ENCODE measurements around the gene PHLPP2.
"Not testable (repeated sequence)": the region's sequence is repeated elsewhere in the genome, so short reads cannot be mapped to it uniquely, and the experiment has no call there.

Gene PHLPP2

GRCh38 chr16:71700831-71701230 is 23.7 kb downstream of the PHLPP2 start:
- DNase-seq (ENCODE audit: low spot score): no peak
- Mint-ChIP-seq H3K9me3 (no peaks in the 10 kb centered on the region), H3K27me3 (ENCODE audit: low read depth) (no peaks in the 10 kb centered on the region), H3K4me1 (ENCODE audit: low read depth) (peaks cover 3% of the 10 kb centered on the region), H3K4me3 (no peak overlapping the region), H3K36me3 (ENCODE audit: low read depth) (no peaks in the 10 kb centered on the region), H3K27ac (no peak overlapping the region)

- no peak overlapping the region for H3K27ac Mint-ChIP-seq
- H3K9me3 Mint-ChIP-seq: no peaks in the 10 kb centered on the region
- H3K36me3 Mint-ChIP-seq (ENCODE audit: low read depth): no peaks in the 10 kb centered on the region
- H3K27me3 Mint-ChIP-seq (ENCODE audit: low read depth): no peaks in the 10 kb centered on the region
- peaks cover 3% of the 10 kb centered on the region for H3K4me1 Mint-ChIP-seq (ENCODE audit: low read depth)
- H3K4me3 Mint-ChIP-seq: no peak overlapping the region
- DNase-seq (ENCODE audit: low spot score): no peak
These were observed 26.0 kb downstream of the PHLPP2 start for GRCh38 chr16:71698491-71698890.

DNA sequence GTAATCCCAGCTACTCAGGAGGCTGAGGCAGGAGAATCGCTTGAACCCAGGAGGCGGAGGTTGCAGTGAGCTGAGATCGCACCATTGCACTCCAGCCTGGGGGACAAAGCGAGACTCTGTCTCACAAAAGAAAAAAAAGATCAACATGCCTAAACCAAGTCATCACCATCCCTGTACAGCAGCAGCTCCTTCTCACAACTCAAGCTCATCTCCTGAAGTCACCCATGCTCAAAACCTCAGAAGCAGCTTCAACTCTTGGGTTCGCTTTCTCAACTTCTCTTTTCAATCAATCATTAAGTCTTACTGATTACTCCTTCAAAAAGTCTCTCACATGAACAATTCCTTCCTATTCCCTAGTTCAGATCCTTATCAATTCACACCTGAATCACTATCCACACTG is 31.3 kb downstream of the PHLPP2 start:
- no peak overlapping the region for H3K27ac Mint-ChIP-seq
- H3K4me3 Mint-ChIP-seq: no peak overlapping the region
- H3K4me1 Mint-ChIP-seq (ENCODE audit: low read depth): peaks cover 3% of the 10 kb centered on the region
- H3K27me3 Mint-ChIP-seq (ENCODE audit: low read depth): no peaks in the 10 kb centered on the region
- no peak for DNase-seq (ENCODE audit: low spot score)
- H3K9me3 Mint-ChIP-seq: no peaks in the 10 kb centered on the region
- peaks cover 4% of the 10 kb centered on the region for H3K36me3 Mint-ChIP-seq (ENCODE audit: low read depth)

DNA sequence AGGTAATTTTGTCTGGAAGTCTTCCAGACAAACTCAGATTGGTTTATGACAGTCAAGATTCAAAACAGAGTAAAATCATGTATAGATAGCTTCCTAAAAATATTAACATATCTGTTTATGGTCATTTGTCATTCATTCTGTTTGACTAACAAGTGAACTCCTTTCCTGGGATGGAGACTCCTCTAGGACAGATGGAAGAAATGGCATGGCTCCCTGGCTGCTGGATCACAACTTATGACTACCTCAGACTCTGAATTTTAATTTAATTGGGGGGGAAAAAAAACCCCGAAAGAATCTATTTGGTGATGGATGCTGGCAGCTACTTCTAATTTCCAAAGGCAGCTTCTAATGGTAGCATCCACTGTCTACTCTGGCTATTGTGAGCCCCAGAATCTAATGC is 34.6 kb downstream of the PHLPP2 start:
- H3K4me1 Mint-ChIP-seq (ENCODE audit: low read depth): no peaks in the 10 kb centered on the region
- H3K4me3 Mint-ChIP-seq: no peak overlapping the region
- peaks cover 5% of the 10 kb centered on the region for H3K36me3 Mint-ChIP-seq (ENCODE audit: low read depth)
- no peaks in the 10 kb centered on the region for H3K9me3 Mint-ChIP-seq
- no peak overlapping the region for H3K27ac Mint-ChIP-seq
- DNase-seq (ENCODE audit: low spot score): no peak
- no peaks in the 10 kb centered on the region for H3K27me3 Mint-ChIP-seq (ENCODE audit: low read depth)

GRCh38 chr16:71687861-71688260 is 36.6 kb downstream of the PHLPP2 start:
- Mint-ChIP-seq H3K36me3 (ENCODE audit: low read depth) (peaks cover 9% of the 10 kb centered on the region), H3K4me1 (ENCODE audit: low read depth) (no peaks in the 10 kb centered on the region), H3K27ac (no peak overlapping the region), H3K27me3 (ENCODE audit: low read depth) (no peaks in the 10 kb centered on the region), H3K9me3 (no peaks in the 10 kb centered on the region), H3K4me3 (no peak overlapping the region)
- no peak for DNase-seq (ENCODE audit: low spot score)

DNA sequence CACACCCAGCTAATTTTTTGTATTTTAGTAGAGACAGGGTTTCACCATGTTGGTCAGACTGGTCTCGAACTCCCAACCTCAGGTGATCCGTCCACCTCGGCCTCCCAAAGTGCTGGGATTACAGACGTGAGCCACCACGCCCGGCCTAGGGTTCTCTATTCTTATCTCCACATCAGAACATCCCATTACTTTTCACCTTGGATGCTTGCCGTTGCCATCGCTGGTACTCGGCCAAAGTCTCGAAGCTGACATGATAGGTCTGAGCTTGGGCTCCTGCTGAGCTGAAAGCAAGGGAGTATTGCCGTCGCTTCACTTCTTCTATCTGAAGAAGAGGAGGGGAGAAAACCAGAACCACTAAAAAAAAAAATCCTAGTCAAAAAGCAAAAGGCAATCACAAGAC is 40.2 kb downstream of the PHLPP2 start:
- H3K4me1 Mint-ChIP-seq (ENCODE audit: low read depth); H3K27me3 Mint-ChIP-seq (ENCODE audit: low read depth); DNase-seq (ENCODE audit: low spot score); H3K9me3 Mint-ChIP-seq; H3K27ac Mint-ChIP-seq; H3K4me3 Mint-ChIP-seq: not testable (repeated sequence)
- peaks cover 11% of the 10 kb centered on the region for H3K36me3 Mint-ChIP-seq (ENCODE audit: low read depth)

DNA sequence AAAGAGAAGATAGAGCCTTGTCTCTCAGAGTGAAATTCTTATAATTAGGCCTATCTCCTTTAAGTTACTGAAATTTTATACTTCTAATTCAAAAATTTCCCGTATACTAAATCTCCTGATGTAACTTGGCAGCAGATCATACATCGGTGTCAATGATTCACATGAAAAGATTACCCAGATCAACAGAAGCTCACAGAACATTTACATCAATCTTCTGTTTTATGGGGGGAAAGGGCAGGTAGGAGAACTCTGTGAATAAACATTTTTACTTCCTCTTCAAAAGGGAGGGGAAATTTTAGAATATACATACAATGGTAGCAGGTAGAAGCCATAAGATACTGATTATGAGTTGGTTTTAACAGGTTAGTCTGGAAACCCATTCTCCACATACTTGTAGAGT is 43.1 kb downstream of the PHLPP2 start:
- Mint-ChIP-seq H3K36me3 (ENCODE audit: low read depth) (peaks cover 13% of the 10 kb centered on the region), H3K27me3 (ENCODE audit: low read depth) (no peaks in the 10 kb centered on the region), H3K9me3 (no peaks in the 10 kb centered on the region), H3K4me3 (no peak overlapping the region), H3K4me1 (ENCODE audit: low read depth) (no peaks in the 10 kb centered on the region), H3K27ac (no peak overlapping the region)
- no peak for DNase-seq (ENCODE audit: low spot score)

DNA sequence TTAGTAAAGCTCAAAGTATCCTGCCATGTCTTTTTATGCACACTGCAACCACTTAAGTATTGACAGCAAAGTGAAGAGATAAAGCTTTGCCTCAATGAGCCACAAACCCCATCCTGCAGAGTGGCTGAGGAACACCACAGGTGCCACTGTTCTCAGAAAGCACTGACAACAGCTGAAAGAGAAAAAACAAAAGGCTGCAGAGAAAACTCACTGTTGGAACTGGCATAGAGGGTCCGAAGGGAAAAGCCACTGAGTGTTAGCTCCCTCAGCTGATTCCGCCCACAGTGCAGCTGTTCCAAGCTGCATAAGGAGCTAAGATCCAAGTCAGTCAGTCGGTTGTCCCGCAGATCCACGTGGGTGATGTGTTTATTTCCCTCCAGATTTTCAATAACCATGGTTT is 48.3 kb downstream of the PHLPP2 start:
- H3K9me3 Mint-ChIP-seq: no peaks in the 10 kb centered on the region
- no peak overlapping the region for H3K27ac Mint-ChIP-seq
- H3K27me3 Mint-ChIP-seq (ENCODE audit: low read depth): no peaks in the 10 kb centered on the region
- no peak overlapping the region for H3K4me3 Mint-ChIP-seq
- no peaks in the 10 kb centered on the region for H3K4me1 Mint-ChIP-seq (ENCODE audit: low read depth)
- no peak for DNase-seq (ENCODE audit: low spot score)
- H3K36me3 Mint-ChIP-seq (ENCODE audit: low read depth): peaks cover 14% of the 10 kb centered on the region

GRCh38 chr16:71675380-71675779 is 49.1 kb downstream of the PHLPP2 start:
- Mint-ChIP-seq H3K4me1 (ENCODE audit: low read depth) (no peaks in the 10 kb centered on the region), H3K9me3 (no peaks in the 10 kb centered on the region), H3K27me3 (ENCODE audit: low read depth) (no peaks in the 10 kb centered on the region), H3K27ac (no peak overlapping the region), H3K4me3 (no peak overlapping the region), H3K36me3 (ENCODE audit: low read depth) (peaks cover 12% of the 10 kb centered on the region)
- no peak for DNase-seq (ENCODE audit: low spot score)

GRCh38 chr16:71674229-71674628 is 50.3 kb downstream of the PHLPP2 start:
- Mint-ChIP-seq H3K4me1 (ENCODE audit: low read depth) (no peaks in the 10 kb centered on the region), H3K4me3 (no peak overlapping the region), H3K36me3 (ENCODE audit: low read depth) (peaks cover 12% of the 10 kb centered on the region), H3K9me3 (no peaks in the 10 kb centered on the region), H3K27ac (no peak overlapping the region), H3K27me3 (ENCODE audit: low read depth) (no peaks in the 10 kb centered on the region)
- no peak for DNase-seq (ENCODE audit: low spot score)

DNA sequence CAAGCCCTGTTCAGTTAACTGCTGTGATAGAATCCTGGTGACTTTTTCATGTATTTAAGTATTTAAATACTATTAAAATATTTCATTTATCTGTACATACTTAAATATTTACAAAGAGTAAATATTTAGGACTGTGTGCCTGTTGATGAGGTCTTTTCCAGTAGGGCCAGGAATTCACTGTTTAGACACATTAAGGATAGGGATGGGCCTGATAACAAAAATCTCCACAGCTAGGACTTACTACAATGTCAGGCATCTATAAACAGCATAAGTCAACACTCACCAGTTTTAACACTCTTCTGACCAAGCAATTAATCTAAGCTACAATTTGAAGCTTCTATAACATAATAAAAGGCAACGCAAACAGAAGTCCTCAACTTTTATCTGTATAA is 50.9 kb downstream of the PHLPP2 start:
- Mint-ChIP-seq H3K36me3 (ENCODE audit: low read depth) (peaks cover 12% of the 10 kb centered on the region), H3K4me3 (no peak overlapping the region), H3K4me1 (ENCODE audit: low read depth) (no peaks in the 10 kb centered on the region), H3K27ac (no peak overlapping the region), H3K9me3 (no peaks in the 10 kb centered on the region), H3K27me3 (ENCODE audit: low read depth) (no peaks in the 10 kb centered on the region)
- no peak for DNase-seq (ENCODE audit: low spot score)

DNA sequence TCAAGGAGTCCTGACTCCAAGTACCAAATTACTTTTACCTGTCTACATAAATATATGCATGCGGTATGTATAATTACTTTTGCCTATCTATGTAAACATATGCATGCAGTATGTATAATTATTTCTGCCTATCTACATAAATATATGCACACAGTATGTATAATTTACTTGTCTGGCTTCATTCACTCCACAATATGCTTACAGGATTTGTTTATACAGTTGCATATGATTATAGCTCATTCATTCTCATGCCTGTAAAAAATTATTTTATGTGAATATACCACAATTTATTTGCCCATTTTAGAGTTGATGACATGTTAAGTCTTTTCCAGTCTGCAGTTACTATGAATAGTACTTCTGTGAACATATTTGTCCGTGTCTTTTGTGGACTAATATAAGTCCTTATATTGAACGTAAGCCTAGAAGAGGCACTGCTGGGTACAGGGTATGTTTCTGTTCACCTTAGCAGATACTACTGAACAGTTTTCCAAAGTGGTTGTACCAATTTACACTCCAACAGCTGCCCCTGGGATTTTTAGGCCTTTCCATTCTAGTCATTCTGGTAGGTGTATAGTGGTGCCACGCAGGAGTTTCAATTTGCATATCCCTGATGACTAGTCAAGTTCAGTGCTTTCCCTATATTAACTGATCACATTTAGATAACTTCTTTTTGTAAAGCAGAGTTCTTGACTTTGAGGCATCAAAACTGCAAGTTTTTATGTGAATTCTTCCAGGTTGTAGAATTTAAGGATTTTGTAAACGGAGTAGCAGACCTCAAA is 51.5 kb downstream of the PHLPP2 start:
- Mint-ChIP-seq H3K4me3 (no peak overlapping the region), H3K27me3 (ENCODE audit: low read depth) (no peaks in the 10 kb centered on the region), H3K9me3 (no peaks in the 10 kb centered on the region), H3K36me3 (ENCODE audit: low read depth) (peaks cover 12% of the 10 kb centered on the region), H3K4me1 (ENCODE audit: low read depth) (no peaks in the 10 kb centered on the region), H3K27ac (no peak overlapping the region)
- no peak for DNase-seq (ENCODE audit: low spot score)

- H3K4me3 Mint-ChIP-seq: no peak overlapping the region
- no peak for DNase-seq (ENCODE audit: low spot score)
- no peaks in the 10 kb centered on the region for H3K27me3 Mint-ChIP-seq (ENCODE audit: low read depth)
- H3K27ac Mint-ChIP-seq: no peak overlapping the region
- peaks cover 11% of the 10 kb centered on the region for H3K36me3 Mint-ChIP-seq (ENCODE audit: low read depth)
- no peaks in the 10 kb centered on the region for H3K4me1 Mint-ChIP-seq (ENCODE audit: low read depth)
- no peaks in the 10 kb centered on the region for H3K9me3 Mint-ChIP-seq
These were observed 52.4 kb downstream of the PHLPP2 start for GRCh38 chr16:71672125-71672524.

- no peak overlapping the region for H3K27ac Mint-ChIP-seq
- DNase-seq (ENCODE audit: low spot score): no peak
- no peak overlapping the region for H3K4me3 Mint-ChIP-seq
- H3K36me3 Mint-ChIP-seq (ENCODE audit: low read depth): peaks cover 9% of the 10 kb centered on the region
- H3K27me3 Mint-ChIP-seq (ENCODE audit: low read depth): no peaks in the 10 kb centered on the region
- H3K4me1 Mint-ChIP-seq (ENCODE audit: low read depth): no peaks in the 10 kb centered on the region
- H3K9me3 Mint-ChIP-seq: no peaks in the 10 kb centered on the region
These were observed 53.3 kb downstream of the PHLPP2 start for GRCh38 chr16:71671165-71671564.

DNA sequence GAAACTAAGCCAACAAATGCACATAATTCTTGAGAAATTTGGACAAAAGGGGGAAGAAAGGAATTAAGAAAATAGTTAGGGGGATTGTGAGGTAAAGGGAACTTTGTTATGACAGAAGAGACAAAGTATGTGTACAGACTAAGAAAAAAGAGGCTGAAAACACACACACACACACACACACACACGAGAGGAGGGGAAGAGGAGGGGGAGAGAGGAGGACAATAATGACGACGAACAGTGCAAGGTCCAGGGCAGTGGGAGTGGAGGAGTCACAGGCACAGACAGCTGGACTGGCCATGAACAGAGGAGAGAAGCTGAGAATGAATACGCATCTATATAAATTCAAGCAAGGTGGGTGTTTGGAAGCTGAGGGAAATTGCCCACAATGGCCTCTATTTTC is 54.0 kb downstream of the PHLPP2 start:
- Mint-ChIP-seq H3K4me1 (ENCODE audit: low read depth) (no peaks in the 10 kb centered on the region), H3K4me3 (no peak overlapping the region), H3K36me3 (ENCODE audit: low read depth) (peaks cover 7% of the 10 kb centered on the region), H3K9me3 (no peaks in the 10 kb centered on the region), H3K27me3 (ENCODE audit: low read depth) (no peaks in the 10 kb centered on the region), H3K27ac (no peak overlapping the region)
- DNase-seq (ENCODE audit: low spot score): no peak

All from T-helper 2 cell treated with Interferon-gamma antibody and Interleukin-4, amounts not matched to agents 5 μg/mL and 100 μg/mL, for 36 hours (primary cell).